HEK293T (cell line): ENCODE results near the gene ARHGEF10L.

Experiments used
- FOXA1 ChIP-seq: fragments of 450-650 bp; IDR thresholded peaks from 2 replicates; pipeline ENCODE4 v1.6.1; 2016; ENCODE audit warnings: mild to moderate bottlenecking
- FOXM1 ChIP-seq: fragments of 450-650 bp; IDR thresholded peaks from 2 replicates; pipeline ENCODE4 v1.6.1; 2017; ENCODE audit warnings: mild to moderate bottlenecking, borderline replicate concordance
- HDGF ChIP-seq: fragments of 450-650 bp; IDR thresholded peaks from 2 replicates; pipeline ENCODE4 v1.6.1; 2017; ENCODE audit warnings: antibody characterized with exemption, borderline replicate concordance
- NFRKB ChIP-seq: fragments of 450-650 bp; IDR thresholded peaks from 2 replicates; pipeline ENCODE4 v1.6.1; 2016; ENCODE audit warnings: mild to moderate bottlenecking, moderate library complexity
- SUZ12 ChIP-seq: fragments of 450-650 bp; IDR thresholded peaks from 2 replicates; pipeline ENCODE4 v1.6.1; 2016; ENCODE audit warnings: mild to moderate bottlenecking

- TF ChIP-seq FOXM1 (no peak), HDGF (no peak), SUZ12 (no peak), FOXA1 (no peak), NFRKB (no peak)
These were observed 29.4 kb upstream of the ARHGEF10L start for GRCh38 chr1:17510138-17510537.
